ENCODE data around the gene ZMIZ1. TPM values are rescaled to one million over a fixed set of nuclear protein-coding genes. Genes with fewer than 3 reads are reported as not detected.

Gene ZMIZ1
- total and polyA plus RNA-seq, 2 experiments from 2014 or later: 9.2 to 30.9 TPM

DNA sequence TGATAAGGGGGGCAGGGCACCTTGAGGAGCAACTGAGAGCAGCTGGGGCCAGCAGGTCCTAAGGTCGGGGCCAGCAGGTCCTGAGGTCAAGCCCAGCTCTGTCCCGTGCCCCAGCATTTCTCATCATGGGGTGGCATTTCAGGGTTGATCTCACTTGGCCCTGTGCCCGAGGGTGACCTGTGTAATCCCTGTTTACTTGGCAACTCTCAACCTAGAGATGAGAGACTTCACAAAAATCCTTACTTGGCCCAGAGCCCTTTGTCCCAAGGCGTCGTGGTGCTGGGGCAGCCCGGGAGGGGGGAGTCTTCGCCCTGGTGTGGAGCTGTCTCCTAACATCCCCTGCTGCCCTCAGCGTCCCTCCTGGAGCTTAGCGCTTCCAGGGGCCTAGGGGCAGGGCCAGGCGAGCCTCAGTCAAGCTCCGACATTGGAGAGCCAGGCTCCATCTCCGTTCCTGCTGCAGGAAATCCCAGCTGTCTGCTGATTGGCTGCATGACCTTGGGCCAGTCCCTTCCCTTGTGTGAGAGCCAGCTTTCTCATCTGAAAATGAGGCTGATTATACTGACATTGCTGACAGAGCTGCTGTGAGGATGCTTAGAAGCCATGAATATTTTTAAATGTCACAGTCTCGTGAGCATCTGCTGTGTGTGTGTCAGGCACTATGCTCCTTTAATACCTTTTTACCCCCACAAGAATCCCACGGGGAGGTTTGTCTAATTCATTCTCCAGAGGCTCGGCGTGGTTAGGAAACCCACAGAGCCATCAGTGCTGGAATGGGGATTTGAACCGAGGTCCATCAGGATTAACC, 94.3 kb downstream of the ZMIZ1 start:
- 0 out of 2 replicates have a peak, but pooled peaks cover 2% of the 10 kb centered on the region for H4K20me1 ChIP-seq (replicated peaks; ENCODE audit: insufficient read depth)
- H3K4me1 Mint-ChIP-seq: peaks cover 58% of the 10 kb centered on the region
- 0 out of 2 replicates have a peak overlapping the region, but pooled peaks have one; percentile 50 for H3K27ac ChIP-seq (ENCODE audit: low read depth)
- H3K9me2 ChIP-seq (ENCODE audit: insufficient read depth): no peaks in the 10 kb centered on the region
- no peaks in the 10 kb centered on the region for H3K36me3 ChIP-seq (ENCODE audit: insufficient read depth)
- H3K27ac Mint-ChIP-seq: no peak overlapping the region
- ATAC-seq (no peak), DNase-seq (ENCODE audit: low spot score) (no peak)
- H3K4me2 ChIP-seq: no peak overlapping the region
- TF ChIP-seq ZNF331 (CRISPR knock-in tag; IDR thresholded peaks at IDR 0.05; ENCODE audit: low read depth) (no peak), JUNB (IDR thresholded peaks at IDR 0.05; ENCODE audit: unreplicated experiment) (no peak), POLR2AphosphoS5 (IDR thresholded peaks at IDR 0.05; ENCODE audit: low read depth) (no peak), CREB1 (CRISPR knock-in tag; IDR thresholded peaks at IDR 0.05; ENCODE audit: low read depth) (no peak), STAT1 (IDR thresholded peaks at IDR 0.05; ENCODE audit: unreplicated experiment) (no peak), EZH2 (IDR thresholded peaks at IDR 0.05; ENCODE audit: low read depth, unreplicated experiment) (no peak), EZH2phosphoT487 (IDR thresholded peaks at IDR 0.05; ENCODE audit: unreplicated experiment) (no peak), NANOG (IDR thresholded peaks at IDR 0.05; ENCODE audit: borderline replicate concordance) (no peak), ZNF114 (CRISPR knock-in tag; IDR thresholded peaks at IDR 0.05) (no peak)
- TF ChIP-seq, protein P1, sequence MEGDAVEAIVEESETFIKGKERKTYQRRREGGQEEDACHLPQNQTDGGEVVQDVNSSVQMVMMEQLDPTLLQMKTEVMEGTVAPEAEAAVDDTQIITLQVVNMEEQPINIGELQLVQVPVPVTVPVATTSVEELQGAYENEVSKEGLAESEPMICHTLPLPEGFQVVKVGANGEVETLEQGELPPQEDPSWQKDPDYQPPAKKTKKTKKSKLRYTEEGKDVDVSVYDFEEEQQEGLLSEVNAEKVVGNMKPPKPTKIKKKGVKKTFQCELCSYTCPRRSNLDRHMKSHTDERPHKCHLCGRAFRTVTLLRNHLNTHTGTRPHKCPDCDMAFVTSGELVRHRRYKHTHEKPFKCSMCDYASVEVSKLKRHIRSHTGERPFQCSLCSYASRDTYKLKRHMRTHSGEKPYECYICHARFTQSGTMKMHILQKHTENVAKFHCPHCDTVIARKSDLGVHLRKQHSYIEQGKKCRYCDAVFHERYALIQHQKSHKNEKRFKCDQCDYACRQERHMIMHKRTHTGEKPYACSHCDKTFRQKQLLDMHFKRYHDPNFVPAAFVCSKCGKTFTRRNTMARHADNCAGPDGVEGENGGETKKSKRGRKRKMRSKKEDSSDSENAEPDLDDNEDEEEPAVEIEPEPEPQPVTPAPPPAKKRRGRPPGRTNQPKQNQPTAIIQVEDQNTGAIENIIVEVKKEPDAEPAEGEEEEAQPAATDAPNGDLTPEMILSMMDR (conservative IDR thresholded peaks at IDR 0.05; ENCODE audit: low read depth in 2 of 2): no peak
- TF ChIP-seq, protein P2, sequence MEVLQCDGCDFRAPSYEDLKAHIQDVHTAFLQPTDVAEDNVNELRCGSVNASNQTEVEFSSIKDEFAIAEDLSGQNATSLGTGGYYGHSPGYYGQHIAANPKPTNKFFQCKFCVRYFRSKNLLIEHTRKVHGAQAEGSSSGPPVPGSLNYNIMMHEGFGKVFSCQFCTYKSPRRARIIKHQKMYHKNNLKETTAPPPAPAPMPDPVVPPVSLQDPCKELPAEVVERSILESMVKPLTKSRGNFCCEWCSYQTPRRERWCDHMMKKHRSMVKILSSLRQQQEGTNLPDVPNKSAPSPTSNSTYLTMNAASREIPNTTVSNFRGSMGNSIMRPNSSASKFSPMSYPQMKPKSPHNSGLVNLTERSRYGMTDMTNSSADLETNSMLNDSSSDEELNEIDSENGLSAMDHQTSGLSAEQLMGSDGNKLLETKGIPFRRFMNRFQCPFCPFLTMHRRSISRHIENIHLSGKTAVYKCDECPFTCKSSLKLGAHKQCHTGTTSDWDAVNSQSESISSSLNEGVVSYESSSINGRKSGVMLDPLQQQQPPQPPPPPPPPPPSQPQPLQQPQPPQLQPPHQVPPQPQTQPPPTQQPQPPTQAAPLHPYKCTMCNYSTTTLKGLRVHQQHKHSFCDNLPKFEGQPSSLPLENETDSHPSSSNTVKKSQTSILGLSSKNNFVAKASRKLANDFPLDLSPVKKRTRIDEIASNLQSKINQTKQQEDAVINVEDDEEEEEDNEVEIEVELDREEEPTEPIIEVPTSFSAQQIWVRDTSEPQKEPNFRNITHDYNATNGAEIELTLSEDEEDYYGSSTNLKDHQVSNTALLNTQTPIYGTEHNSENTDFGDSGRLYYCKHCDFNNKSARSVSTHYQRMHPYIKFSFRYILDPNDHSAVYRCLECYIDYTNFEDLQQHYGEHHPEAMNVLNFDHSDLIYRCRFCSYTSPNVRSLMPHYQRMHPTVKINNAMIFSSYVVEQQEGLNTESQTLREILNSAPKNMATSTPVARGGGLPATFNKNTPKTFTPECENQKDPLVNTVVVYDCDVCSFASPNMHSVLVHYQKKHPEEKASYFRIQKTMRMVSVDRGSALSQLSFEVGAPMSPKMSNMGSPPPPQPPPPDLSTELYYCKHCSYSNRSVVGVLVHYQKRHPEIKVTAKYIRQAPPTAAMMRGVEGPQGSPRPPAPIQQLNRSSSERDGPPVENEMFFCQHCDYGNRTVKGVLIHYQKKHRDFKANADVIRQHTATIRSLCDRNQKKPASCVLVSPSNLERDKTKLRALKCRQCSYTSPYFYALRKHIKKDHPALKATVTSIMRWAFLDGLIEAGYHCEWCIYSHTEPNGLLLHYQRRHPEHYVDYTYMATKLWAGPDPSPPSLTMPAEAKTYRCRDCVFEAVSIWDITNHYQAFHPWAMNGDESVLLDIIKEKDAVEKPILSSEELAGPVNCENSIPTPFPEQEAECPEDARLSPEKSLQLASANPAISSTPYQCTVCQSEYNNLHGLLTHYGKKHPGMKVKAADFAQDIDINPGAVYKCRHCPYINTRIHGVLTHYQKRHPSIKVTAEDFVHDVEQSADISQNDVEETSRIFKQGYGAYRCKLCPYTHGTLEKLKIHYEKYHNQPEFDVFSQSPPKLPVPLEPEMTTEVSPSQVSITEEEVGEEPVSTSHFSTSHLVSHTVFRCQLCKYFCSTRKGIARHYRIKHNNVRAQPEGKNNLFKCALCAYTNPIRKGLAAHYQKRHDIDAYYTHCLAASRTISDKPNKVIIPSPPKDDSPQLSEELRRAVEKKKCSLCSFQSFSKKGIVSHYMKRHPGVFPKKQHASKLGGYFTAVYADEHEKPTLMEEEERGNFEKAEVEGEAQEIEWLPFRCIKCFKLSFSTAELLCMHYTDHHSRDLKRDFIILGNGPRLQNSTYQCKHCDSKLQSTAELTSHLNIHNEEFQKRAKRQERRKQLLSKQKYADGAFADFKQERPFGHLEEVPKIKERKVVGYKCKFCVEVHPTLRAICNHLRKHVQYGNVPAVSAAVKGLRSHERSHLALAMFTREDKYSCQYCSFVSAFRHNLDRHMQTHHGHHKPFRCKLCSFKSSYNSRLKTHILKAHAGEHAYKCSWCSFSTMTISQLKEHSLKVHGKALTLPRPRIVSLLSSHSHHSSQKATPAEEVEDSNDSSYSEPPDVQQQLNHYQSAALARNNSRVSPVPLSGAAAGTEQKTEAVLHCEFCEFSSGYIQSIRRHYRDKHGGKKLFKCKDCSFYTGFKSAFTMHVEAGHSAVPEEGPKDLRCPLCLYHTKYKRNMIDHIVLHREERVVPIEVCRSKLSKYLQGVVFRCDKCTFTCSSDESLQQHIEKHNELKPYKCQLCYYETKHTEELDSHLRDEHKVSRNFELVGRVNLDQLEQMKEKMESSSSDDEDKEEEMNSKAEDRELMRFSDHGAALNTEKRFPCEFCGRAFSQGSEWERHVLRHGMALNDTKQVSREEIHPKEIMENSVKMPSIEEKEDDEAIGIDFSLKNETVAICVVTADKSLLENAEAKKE (CRISPR knock-in tag; IDR thresholded peaks at IDR 0.05): no peak
- TF ChIP-seq, protein P3, sequence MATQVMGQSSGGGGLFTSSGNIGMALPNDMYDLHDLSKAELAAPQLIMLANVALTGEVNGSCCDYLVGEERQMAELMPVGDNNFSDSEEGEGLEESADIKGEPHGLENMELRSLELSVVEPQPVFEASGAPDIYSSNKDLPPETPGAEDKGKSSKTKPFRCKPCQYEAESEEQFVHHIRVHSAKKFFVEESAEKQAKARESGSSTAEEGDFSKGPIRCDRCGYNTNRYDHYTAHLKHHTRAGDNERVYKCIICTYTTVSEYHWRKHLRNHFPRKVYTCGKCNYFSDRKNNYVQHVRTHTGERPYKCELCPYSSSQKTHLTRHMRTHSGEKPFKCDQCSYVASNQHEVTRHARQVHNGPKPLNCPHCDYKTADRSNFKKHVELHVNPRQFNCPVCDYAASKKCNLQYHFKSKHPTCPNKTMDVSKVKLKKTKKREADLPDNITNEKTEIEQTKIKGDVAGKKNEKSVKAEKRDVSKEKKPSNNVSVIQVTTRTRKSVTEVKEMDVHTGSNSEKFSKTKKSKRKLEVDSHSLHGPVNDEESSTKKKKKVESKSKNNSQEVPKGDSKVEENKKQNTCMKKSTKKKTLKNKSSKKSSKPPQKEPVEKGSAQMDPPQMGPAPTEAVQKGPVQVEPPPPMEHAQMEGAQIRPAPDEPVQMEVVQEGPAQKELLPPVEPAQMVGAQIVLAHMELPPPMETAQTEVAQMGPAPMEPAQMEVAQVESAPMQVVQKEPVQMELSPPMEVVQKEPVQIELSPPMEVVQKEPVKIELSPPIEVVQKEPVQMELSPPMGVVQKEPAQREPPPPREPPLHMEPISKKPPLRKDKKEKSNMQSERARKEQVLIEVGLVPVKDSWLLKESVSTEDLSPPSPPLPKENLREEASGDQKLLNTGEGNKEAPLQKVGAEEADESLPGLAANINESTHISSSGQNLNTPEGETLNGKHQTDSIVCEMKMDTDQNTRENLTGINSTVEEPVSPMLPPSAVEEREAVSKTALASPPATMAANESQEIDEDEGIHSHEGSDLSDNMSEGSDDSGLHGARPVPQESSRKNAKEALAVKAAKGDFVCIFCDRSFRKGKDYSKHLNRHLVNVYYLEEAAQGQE (IDR thresholded peaks at IDR 0.05; ENCODE audit: unreplicated experiment): no peak
- TF ChIP-seq, protein P4, sequence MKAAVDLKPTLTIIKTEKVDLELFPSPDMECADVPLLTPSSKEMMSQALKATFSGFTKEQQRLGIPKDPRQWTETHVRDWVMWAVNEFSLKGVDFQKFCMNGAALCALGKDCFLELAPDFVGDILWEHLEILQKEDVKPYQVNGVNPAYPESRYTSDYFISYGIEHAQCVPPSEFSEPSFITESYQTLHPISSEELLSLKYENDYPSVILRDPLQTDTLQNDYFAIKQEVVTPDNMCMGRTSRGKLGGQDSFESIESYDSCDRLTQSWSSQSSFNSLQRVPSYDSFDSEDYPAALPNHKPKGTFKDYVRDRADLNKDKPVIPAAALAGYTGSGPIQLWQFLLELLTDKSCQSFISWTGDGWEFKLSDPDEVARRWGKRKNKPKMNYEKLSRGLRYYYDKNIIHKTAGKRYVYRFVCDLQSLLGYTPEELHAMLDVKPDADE (IDR thresholded peaks at IDR 0.05): no peak
- no peaks in the 10 kb centered on the region; the same call in 2 of the 3 replicates for H3K9me3 Mint-ChIP-seq
- H3K79me2 ChIP-seq (replicated peaks; ENCODE audit: insufficient read depth): peaks cover 24% of the 10 kb centered on the region
- H2AFZ ChIP-seq: no peak overlapping the region
- H3K4me3 ChIP-seq: no peak overlapping the region
- peaks cover 14% of the 10 kb centered on the region for H3K4me1 ChIP-seq (ENCODE audit: insufficient read depth)
- H3K27me3 ChIP-seq (ENCODE audit: insufficient read depth): no peaks in the 10 kb centered on the region
- H3K36me3 Mint-ChIP-seq (ENCODE audit: low read depth): peaks cover 5% of the 10 kb centered on the region; the same call in 2 of the 3 replicates
- peaks cover 13% of the 10 kb centered on the region for H3K27me3 Mint-ChIP-seq (ENCODE audit: insufficient read depth, low read depth, poor library complexity)
- no peak overlapping the region for H3K4me3 Mint-ChIP-seq
- no peaks in the 10 kb centered on the region for H3F3A ChIP-seq (replicated peaks; ENCODE audit: low read depth)

Measured in GM23338 (cell line).